ENCODE data around the gene ARID1B.

DNA sequence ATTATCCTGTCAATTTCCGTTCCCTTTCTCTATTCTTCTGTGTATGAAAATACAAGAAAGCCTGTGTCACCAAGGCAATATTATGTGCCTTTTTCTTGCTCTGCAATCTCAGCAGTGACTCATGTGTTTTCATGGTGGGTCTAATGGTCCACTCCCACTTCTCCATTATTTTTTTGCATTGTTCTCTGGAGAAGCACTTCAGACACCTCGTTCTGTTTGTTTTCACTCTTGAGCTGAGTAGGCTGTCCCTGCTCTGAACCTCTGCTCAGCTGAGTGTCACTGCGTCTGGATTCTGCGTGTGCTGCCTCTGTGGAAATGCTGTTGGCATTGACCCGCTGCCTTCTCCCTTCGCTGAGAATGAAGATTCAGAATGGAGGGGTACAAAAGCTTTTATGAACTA is 315.6 kb downstream of the ARID1B start:
- TF ChIP-seq POLR2AphosphoS5 (IDR thresholded peaks at IDR 0.05; ENCODE audit: low read depth, low read length) = no peak
- TF ChIP-seq SIN3A (IDR thresholded peaks at IDR 0.05; ENCODE audit: borderline replicate concordance, insufficient read depth, low read length) = peak; percentile 65; the same call in 1 of the 2 replicates
- no peak for TF ChIP-seq TAF1 (IDR thresholded peaks at IDR 0.05; ENCODE audit: borderline replicate concordance, insufficient read depth, low read length)
- TF ChIP-seq, protein P1, sequence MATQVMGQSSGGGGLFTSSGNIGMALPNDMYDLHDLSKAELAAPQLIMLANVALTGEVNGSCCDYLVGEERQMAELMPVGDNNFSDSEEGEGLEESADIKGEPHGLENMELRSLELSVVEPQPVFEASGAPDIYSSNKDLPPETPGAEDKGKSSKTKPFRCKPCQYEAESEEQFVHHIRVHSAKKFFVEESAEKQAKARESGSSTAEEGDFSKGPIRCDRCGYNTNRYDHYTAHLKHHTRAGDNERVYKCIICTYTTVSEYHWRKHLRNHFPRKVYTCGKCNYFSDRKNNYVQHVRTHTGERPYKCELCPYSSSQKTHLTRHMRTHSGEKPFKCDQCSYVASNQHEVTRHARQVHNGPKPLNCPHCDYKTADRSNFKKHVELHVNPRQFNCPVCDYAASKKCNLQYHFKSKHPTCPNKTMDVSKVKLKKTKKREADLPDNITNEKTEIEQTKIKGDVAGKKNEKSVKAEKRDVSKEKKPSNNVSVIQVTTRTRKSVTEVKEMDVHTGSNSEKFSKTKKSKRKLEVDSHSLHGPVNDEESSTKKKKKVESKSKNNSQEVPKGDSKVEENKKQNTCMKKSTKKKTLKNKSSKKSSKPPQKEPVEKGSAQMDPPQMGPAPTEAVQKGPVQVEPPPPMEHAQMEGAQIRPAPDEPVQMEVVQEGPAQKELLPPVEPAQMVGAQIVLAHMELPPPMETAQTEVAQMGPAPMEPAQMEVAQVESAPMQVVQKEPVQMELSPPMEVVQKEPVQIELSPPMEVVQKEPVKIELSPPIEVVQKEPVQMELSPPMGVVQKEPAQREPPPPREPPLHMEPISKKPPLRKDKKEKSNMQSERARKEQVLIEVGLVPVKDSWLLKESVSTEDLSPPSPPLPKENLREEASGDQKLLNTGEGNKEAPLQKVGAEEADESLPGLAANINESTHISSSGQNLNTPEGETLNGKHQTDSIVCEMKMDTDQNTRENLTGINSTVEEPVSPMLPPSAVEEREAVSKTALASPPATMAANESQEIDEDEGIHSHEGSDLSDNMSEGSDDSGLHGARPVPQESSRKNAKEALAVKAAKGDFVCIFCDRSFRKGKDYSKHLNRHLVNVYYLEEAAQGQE (IDR thresholded peaks at IDR 0.05; ENCODE audit: insufficient read depth in 1 of 2, low read depth in 2 of 2, low read length in 2 of 2) = no peak
- no peak for TF ChIP-seq FOXP2 (optimal IDR thresholded peaks at IDR 0.05; ENCODE audit: borderline replicate concordance, extremely low read depth, extremely low read length, insufficient read depth)
